Activated CD8-positive, alpha-beta memory T cell treated with anti-CD3 and anti-CD28 coated beads for 48 hours (primary cell): ENCODE data around the gene OR4D6.
"Not testable (repeated sequence)": the region's sequence is repeated elsewhere in the genome, so short reads cannot be mapped to it uniquely, and the experiment has no call there.

Experiments
- DNase-seq, 3 experiments: peaks; one replicate each; pipeline ENCODE4 v3.0.0-alpha.2; 2020; ENCODE audit warnings: low read depth in 2 of 3, low spot score in 2 of 3

OR4D6 gene

GRCh38 chr11:59456661-59457060 lies at the start of gene OR4D6:
TSS of gene OR4D6 (plus strand) at chr11:59456961. CDS start at chr11:59456961, 0 bp downstream.
- no peak for DNase-seq

- DNase-seq: no peak
Measured at GRCh38 chr11:59413646-59414045, 43.1 kb upstream of the OR4D6 start.

GRCh38 chr11:59415111-59415510 lies 41.6 kb upstream of the OR4D6 start:
- DNase-seq: no peak

- DNase-seq: no peak
Measured at GRCh38 chr11:59416613-59417012, 40.1 kb upstream of the OR4D6 start.

GRCh38 chr11:59417023-59417422 lies 39.7 kb upstream of the OR4D6 start:
- DNase-seq: no peak

- no peak for DNase-seq
Measured at GRCh38 chr11:59418156-59418555, 38.6 kb upstream of the OR4D6 start.

GRCh38 chr11:59423835-59424234 lies 32.9 kb upstream of the OR4D6 start:
- DNase-seq: no peak

- no peak for DNase-seq
Measured at GRCh38 chr11:59425131-59425530, 31.6 kb upstream of the OR4D6 start.

- DNase-seq: no peak
Measured at GRCh38 chr11:59426361-59427067, 30.2 kb upstream of the OR4D6 start, which contains the start of gene OR5A2. TSS of gene OR5A2 (minus strand) at chr11:59426413. CDS start at chr11:59422953, 3,460 bp downstream.

GRCh38 chr11:59427068-59427382 lies 29.7 kb upstream of the OR4D6 start:
- DNase-seq: no peak

- peak in 1 of 3 experiments; percentile 18 for DNase-seq
Measured at GRCh38 chr11:59429924-59430516, 26.7 kb upstream of the OR4D6 start.

- no peak for DNase-seq
Measured at GRCh38 chr11:59436169-59436568, 20.6 kb upstream of the OR4D6 start, which contains the start of gene OR5A1. TSS of gene OR5A1 (plus strand) at chr11:59436469. CDS start at chr11:59443169, 6,700 bp downstream.

- no peak for DNase-seq
Measured at GRCh38 chr11:59437770-59438169, 19.0 kb upstream of the OR4D6 start.

GRCh38 chr11:59445624-59446023 lies 11.1 kb upstream of the OR4D6 start:
- not testable (repeated sequence) for DNase-seq

- no peak for DNase-seq
Measured at GRCh38 chr11:59448484-59448883, 8.3 kb upstream of the OR4D6 start.

GRCh38 chr11:59459916-59460315 lies 3.2 kb downstream of the OR4D6 start:
- DNase-seq: no peak

- DNase-seq: no peak
Measured at GRCh38 chr11:59463190-59463641, 6.5 kb downstream of the OR4D6 start.

GRCh38 chr11:59473015-59473414 lies 16.3 kb downstream of the OR4D6 start, which contains the start of gene OR4D10:
TSS of gene OR4D10 (plus strand) at chr11:59473315. CDS start at chr11:59477430, 4,115 bp downstream.
- DNase-seq: no peak

GRCh38 chr11:59475176-59475575 lies 18.4 kb downstream of the OR4D6 start:
- no peak for DNase-seq

GRCh38 chr11:59479906-59480305 lies 23.1 kb downstream of the OR4D6 start:
- no peak for DNase-seq

- DNase-seq: no peak
Measured at GRCh38 chr11:59480359-59480758, 23.6 kb downstream of the OR4D6 start.

GRCh38 chr11:59501931-59502330 lies 45.2 kb downstream of the OR4D6 start:
- DNase-seq: no peak

GRCh38 chr11:59503276-59503675 lies 46.5 kb downstream of the OR4D6 start, which contains the start of gene OR4D11:
TSS of gene OR4D11 (plus strand) at chr11:59503576. CDS start at chr11:59503576, 0 bp downstream.
- DNase-seq: no peak
